IMR-90 (cell line): ENCODE results near the gene CREBBP. TPM values are rescaled to one million over a fixed set of nuclear protein-coding genes. Genes with fewer than 3 reads are reported as not detected.

Experiments
- ATAC-seq: fragments of 200-7000 bp; cut with Tn5 transposase; 2 replicates; pipeline ENCODE4 v1.9.1; 2020; ENCODE audit warnings: low read depth, mild to moderate bottlenecking, moderate library complexity
- BruUV-seq: library from RNA; stranded (reverse); fragments of 400-500 nt; replicated peaks from 2 replicates; lab custom pipeline; 2021; lab: Mats Ljungman, UMichigan
- CTCF ChIA-PET: fragments of 300-600 bp; formaldehyde crosslinking; extraction: SDS; loops from one replicate; lab custom pipeline; 2021; ENCODE audit warnings: antibody characterized with exemption; lab: Yijun Ruan, JAX
- POLR2A ChIA-PET: fragments of 300-600 bp; sonication (Branson Sonifier 250); formaldehyde crosslinking; loops from one replicate; lab custom pipeline; 2022; ENCODE audit warnings: antibody characterized with exemption; ENCODE audit not compliant: unreplicated experiment; lab: Charles Lee
- DNase-seq: peaks from one replicate; pipeline ENCODE4 v3.0.0; 2013
- H2AFZ ChIP-seq: replicated peaks from 2 replicates; pipeline ENCODE3; 2013; ENCODE audit warnings: low read length, mild to moderate bottlenecking; ENCODE audit not compliant: poor library complexity
- H2AK5ac ChIP-seq: 2 replicates; pipeline ENCODE4 v1.6.1; 2013; ENCODE audit warnings: low read depth, low read length, inconsistent platforms
- H2AK9ac ChIP-seq: replicated peaks from 2 replicates; pipeline ENCODE3; 2013; ENCODE audit warnings: mild to moderate bottlenecking, low read depth, low read length, moderate library complexity; ENCODE audit not compliant: poor library complexity
- H2BK120ac ChIP-seq: 2 replicates; pipeline ENCODE4 v1.6.1; 2013; ENCODE audit warnings: low read depth, low read length, inconsistent platforms
- H2BK15ac ChIP-seq: 3 replicates; pipeline ENCODE4 v1.6.1; 2013; ENCODE audit warnings: low read depth, low read length, inconsistent platforms
- H2BK20ac ChIP-seq: 2 replicates; pipeline ENCODE4 v1.6.1; 2013; ENCODE audit warnings: low read depth, mild to moderate bottlenecking, inconsistent platforms, low read length, moderate library complexity
- H2BK5ac ChIP-seq: 2 replicates; pipeline ENCODE4 v1.6.1; 2013; ENCODE audit warnings: mild to moderate bottlenecking, low read depth, low read length, inconsistent platforms; ENCODE audit not compliant: poor library complexity, severe bottlenecking
- H3K14ac ChIP-seq: replicated peaks from 2 replicates; pipeline ENCODE4 v1.6.1; 2013; ENCODE audit warnings: low read depth, low read length, inconsistent platforms
- H3K18ac ChIP-seq: 2 replicates; pipeline ENCODE4 v1.6.1; 2013; ENCODE audit warnings: low read depth, low read length, control low read depth
- H3K23ac ChIP-seq: 2 replicates; pipeline ENCODE4 v1.6.1; 2013; ENCODE audit warnings: low read depth, low read length, inconsistent platforms
- H3K27ac ChIP-seq: 2 replicates; pipeline ENCODE4 v1.5.1; 2013; ENCODE audit warnings: mild to moderate bottlenecking, control low read depth, low read length; ENCODE audit not compliant: insufficient read depth
- H3K27me3 ChIP-seq: 2 replicates; pipeline ENCODE4 v1.6.1; 2013; ENCODE audit warnings: low read length; ENCODE audit not compliant: control insufficient read depth, insufficient read depth
- H3K36me3 ChIP-seq: 2 replicates; pipeline ENCODE4 v1.6.1; 2013; ENCODE audit warnings: low read length, mixed read lengths; ENCODE audit not compliant: control insufficient read depth, insufficient read depth
- H3K4ac ChIP-seq: 2 replicates; pipeline ENCODE4 v1.6.1; 2013; ENCODE audit warnings: low read depth, low read length, inconsistent platforms
- H3K4me1 ChIP-seq: 2 replicates; pipeline ENCODE4 v1.6.1; 2013; ENCODE audit warnings: low read length, mixed read lengths; ENCODE audit not compliant: control insufficient read depth, insufficient read depth
- H3K4me2 ChIP-seq: 2 replicates; pipeline ENCODE4 v1.6.1; 2013; ENCODE audit warnings: low read depth, mild to moderate bottlenecking, control low read depth, low read length, moderate library complexity
- H3K4me3 ChIP-seq: 2 replicates; pipeline ENCODE4 v1.5.1; 2013; ENCODE audit warnings: low read depth, mild to moderate bottlenecking, control low read depth, low read length, moderate library complexity; ENCODE audit not compliant: insufficient read depth
- H3K56ac ChIP-seq: 2 replicates; pipeline ENCODE4 v1.6.1; 2013; ENCODE audit warnings: low read length, inconsistent platforms; ENCODE audit not compliant: insufficient read depth; ENCODE audit errors: extremely low read depth
- H3K79me1 ChIP-seq, 2 experiments: 2 replicates each; pipeline ENCODE4 v1.6.1; 2013; ENCODE audit warnings: low read length in 2 of 2, inconsistent platforms in 1 of 2, low read depth in 1 of 2
- H3K9ac ChIP-seq: 2 replicates; pipeline ENCODE4 v1.6.1; 2013; ENCODE audit warnings: low read depth, low read length, control low read depth
- H3K9me1 ChIP-seq: 2 replicates; pipeline ENCODE4 v1.6.1; 2013; ENCODE audit warnings: low read length, inconsistent platforms; ENCODE audit not compliant: insufficient read depth
- H3K9me3 ChIP-seq: 2 replicates; pipeline ENCODE4 v1.6.1; 2013; ENCODE audit warnings: low read length; ENCODE audit not compliant: control insufficient read depth, insufficient read depth
- H4K20me1 ChIP-seq: 2 replicates; pipeline ENCODE4 v1.6.1; 2013; ENCODE audit warnings: low read length, inconsistent platforms; ENCODE audit not compliant: insufficient read depth
- H4K5ac ChIP-seq: 2 replicates; pipeline ENCODE4 v1.6.1; 2013; ENCODE audit warnings: mild to moderate bottlenecking, low read depth, low read length, control low read depth
- H4K8ac ChIP-seq, 2 experiments: 2 replicates each; pipeline ENCODE4 v1.6.1; 2013; ENCODE audit warnings: low read depth in 2 of 2, low read length in 2 of 2, control low read depth in 1 of 2, inconsistent platforms in 1 of 2
- H4K91ac ChIP-seq: 2 replicates; pipeline ENCODE4 v1.6.1; 2013; ENCODE audit warnings: low read depth, low read length, inconsistent platforms; ENCODE audit not compliant: insufficient read depth
- CEBPB ChIP-seq: IDR thresholded peaks from 2 replicates; pipeline ENCODE4 v1.6.1; 2012; ENCODE audit warnings: low read depth, low read length, improper control_type of control experiment
- CHD1 ChIP-seq: IDR thresholded peaks from 2 replicates; pipeline ENCODE4 v1.6.1; 2012; ENCODE audit warnings: low read depth, low read length, improper control_type of control experiment
- FOS ChIP-seq: fragments of 150-350 bp; IDR thresholded peaks from 2 replicates; pipeline ENCODE4 v1.6.1; 2016; ENCODE audit warnings: low read depth, low read length
- MAFK ChIP-seq: IDR thresholded peaks from 2 replicates; pipeline ENCODE4 v1.6.1; 2012; ENCODE audit warnings: low read depth, low read length, improper control_type of control experiment
- MAZ ChIP-seq: IDR thresholded peaks from 2 replicates; pipeline ENCODE4 v1.6.1; 2012; ENCODE audit warnings: low read depth, mild to moderate bottlenecking, low read length, improper control_type of control experiment, moderate library complexity, borderline replicate concordance
- MXI1 ChIP-seq: IDR thresholded peaks from 2 replicates; pipeline ENCODE4 v1.6.1; 2012; ENCODE audit warnings: low read depth, mild to moderate bottlenecking, low read length, moderate library complexity, borderline replicate concordance
- NFE2L2 ChIP-seq: fragments of 150-350 bp; IDR thresholded peaks from 2 replicates; pipeline ENCODE4 v1.6.1; 2016; ENCODE audit warnings: low read depth, mild to moderate bottlenecking, low read length
- POLR2A ChIP-seq: IDR thresholded peaks from 2 replicates; pipeline ENCODE4 v1.6.1; 2012; ENCODE audit warnings: mild to moderate bottlenecking, low read depth, low read length
- RCOR1 ChIP-seq: IDR thresholded peaks from 2 replicates; pipeline ENCODE4 v1.6.1; 2012; ENCODE audit warnings: mild to moderate bottlenecking, low read length, improper control_type of control experiment; ENCODE audit not compliant: insufficient replicate concordance
- RFX5 ChIP-seq: IDR thresholded peaks from 2 replicates; pipeline ENCODE4 v1.8.0; 2012; ENCODE audit warnings: low read depth, mild to moderate bottlenecking, low read length, moderate library complexity
- SMC3 ChIP-seq: fragments of 150-350 bp; IDR thresholded peaks from 2 replicates; pipeline ENCODE4 v1.6.1; 2016; ENCODE audit warnings: low read depth, mild to moderate bottlenecking, antibody characterized with exemption, low read length, moderate library complexity
- WGBS, 2 experiments: methylation state at CpG; one replicate each; pipeline versions ENCODE4 v1.1.5 to v1.1.7; 2013; ENCODE audit warnings: missing lambda C conversion rate in 2 of 2; ENCODE audit not compliant: insufficient read length in 1 of 2; ENCODE audit errors: extremely low coverage in 2 of 2; 5-methylcytosine and 5-hydroxymethylcytosine counted together
- dilution Hi-C: fragments of 300-500 bp; cut with HindIII; formaldehyde crosslinking; loops from one replicate; pipeline ENCODE4 v1.14.3; 2018; ENCODE audit warnings: low sequenced_read_pairs; ENCODE audit not compliant: unreplicated experiment
- in situ Hi-C: fragments of 300-500 bp; cut with MboI; formaldehyde crosslinking; loops from 3 replicates; pipeline ENCODE4 v1.14.3; 2019; ENCODE audit warnings: low sequenced_read_pairs, inconsistent platforms, mixed read lengths
- intact Hi-C: fragments of 100-400 bp; cut with micrococcal nuclease; formaldehyde crosslinking; loops from 2 replicates; pipeline ENCODE4 v1.10.0; 2022
- polyA plus RNA-seq, 3 experiments: library from polyadenylated mRNA; depleted of rRNA; stranded (reverse); fragments of >200 nt; gene quantifications; 2 replicates each; pipeline ENCODE4 v1.2.3, GENCODE V29; 2012; ENCODE audit warnings: low replicate concordance in 1 of 3
- total RNA-seq: library from RNA; depleted of rRNA; stranded (reverse); fragments of >200 nt; gene quantifications from 2 replicates; pipeline ENCODE4 v1.2.3, GENCODE V29; 2012
- TF ChIP-seq, protein P1 (sequence below): conservative IDR thresholded peaks from 2 replicates; pipeline ENCODE4 v1.5.1; 2012; ENCODE audit warnings: mild to moderate bottlenecking, low read depth, low read length, improper control_type of control experiment
- TF ChIP-seq, protein P2 (sequence below): fragments of 150-350 bp; IDR thresholded peaks from 2 replicates; pipeline ENCODE4 v1.6.1; 2016; ENCODE audit warnings: low read depth, mild to moderate bottlenecking, low read length, moderate library complexity, borderline replicate concordance

The CREBBP gene
- total and polyA plus RNA-seq, 2 of the 4 experiments (the other 2 are of a cell fraction), result 7.3 to 12.5 TPM

DNA sequence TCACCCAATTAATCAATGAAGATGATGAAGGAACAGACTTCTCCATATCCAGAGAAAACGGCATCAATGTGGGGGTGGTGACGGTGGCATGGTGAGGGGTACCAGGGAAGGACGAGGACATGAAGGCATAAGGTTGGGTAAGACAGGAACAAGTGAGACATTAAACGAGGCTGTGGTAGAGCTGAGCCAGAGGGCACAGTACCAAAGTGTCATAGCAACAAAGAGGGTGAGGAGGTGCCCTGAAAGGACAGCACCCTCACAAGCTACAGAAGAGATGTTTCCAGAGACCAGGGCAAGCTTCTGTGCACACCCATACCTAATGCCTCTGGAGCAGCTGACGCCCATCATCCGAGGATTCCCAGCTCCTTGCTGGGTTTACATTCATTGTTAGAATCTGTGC lies 105.7 kb downstream of the CREBBP start:
- no peak overlapping the region for H4K91ac ChIP-seq
- no peak overlapping the region for H3K4ac ChIP-seq
- H2BK20ac ChIP-seq, result no peak overlapping the region
- H2BK120ac ChIP-seq, result no peak overlapping the region
- no peak overlapping the region for H3K56ac ChIP-seq
- no peak overlapping the region for H3K27ac ChIP-seq
- in situ Hi-C loops, result no loop called here
- no peak overlapping the region for H2AK9ac ChIP-seq
- no peak overlapping the region for H2AFZ ChIP-seq
- H4K8ac ChIP-seq, result no peak overlapping the region
- H3K9me3 ChIP-seq, result no peaks in the 10 kb centered on the region
- H3K4me2 ChIP-seq, result no peak overlapping the region
- no peak overlapping the region for H4K5ac ChIP-seq
- dilution Hi-C loops, result no loop called here
- no peak overlapping the region for H3K18ac ChIP-seq
- WGBS, 2 experiments, result 79% methylated on average over 3 of the region's 6 CpGs; no CpG with 5 or more reads in 1 of the 2 experiments
- no peak overlapping the region for H2AK5ac ChIP-seq
- H2BK15ac ChIP-seq, result no peak overlapping the region
- H3K27me3 ChIP-seq, result no peaks in the 10 kb centered on the region
- peaks cover 5% of the 10 kb centered on the region for H3K4me1 ChIP-seq
- TF ChIP-seq MXI1, result no peak
- TF ChIP-seq POLR2A, result no peak
- TF ChIP-seq CHD1, result no peak
- TF ChIP-seq SMC3, result no peak
- no peak for TF ChIP-seq NFE2L2
- no peak for TF ChIP-seq MAFK
- TF ChIP-seq, protein P1, sequence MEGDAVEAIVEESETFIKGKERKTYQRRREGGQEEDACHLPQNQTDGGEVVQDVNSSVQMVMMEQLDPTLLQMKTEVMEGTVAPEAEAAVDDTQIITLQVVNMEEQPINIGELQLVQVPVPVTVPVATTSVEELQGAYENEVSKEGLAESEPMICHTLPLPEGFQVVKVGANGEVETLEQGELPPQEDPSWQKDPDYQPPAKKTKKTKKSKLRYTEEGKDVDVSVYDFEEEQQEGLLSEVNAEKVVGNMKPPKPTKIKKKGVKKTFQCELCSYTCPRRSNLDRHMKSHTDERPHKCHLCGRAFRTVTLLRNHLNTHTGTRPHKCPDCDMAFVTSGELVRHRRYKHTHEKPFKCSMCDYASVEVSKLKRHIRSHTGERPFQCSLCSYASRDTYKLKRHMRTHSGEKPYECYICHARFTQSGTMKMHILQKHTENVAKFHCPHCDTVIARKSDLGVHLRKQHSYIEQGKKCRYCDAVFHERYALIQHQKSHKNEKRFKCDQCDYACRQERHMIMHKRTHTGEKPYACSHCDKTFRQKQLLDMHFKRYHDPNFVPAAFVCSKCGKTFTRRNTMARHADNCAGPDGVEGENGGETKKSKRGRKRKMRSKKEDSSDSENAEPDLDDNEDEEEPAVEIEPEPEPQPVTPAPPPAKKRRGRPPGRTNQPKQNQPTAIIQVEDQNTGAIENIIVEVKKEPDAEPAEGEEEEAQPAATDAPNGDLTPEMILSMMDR, result no peak
- TF ChIP-seq, protein P2, sequence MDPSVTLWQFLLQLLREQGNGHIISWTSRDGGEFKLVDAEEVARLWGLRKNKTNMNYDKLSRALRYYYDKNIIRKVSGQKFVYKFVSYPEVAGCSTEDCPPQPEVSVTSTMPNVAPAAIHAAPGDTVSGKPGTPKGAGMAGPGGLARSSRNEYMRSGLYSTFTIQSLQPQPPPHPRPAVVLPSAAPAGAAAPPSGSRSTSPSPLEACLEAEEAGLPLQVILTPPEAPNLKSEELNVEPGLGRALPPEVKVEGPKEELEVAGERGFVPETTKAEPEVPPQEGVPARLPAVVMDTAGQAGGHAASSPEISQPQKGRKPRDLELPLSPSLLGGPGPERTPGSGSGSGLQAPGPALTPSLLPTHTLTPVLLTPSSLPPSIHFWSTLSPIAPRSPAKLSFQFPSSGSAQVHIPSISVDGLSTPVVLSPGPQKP, result no peak
- TF ChIP-seq FOS, result no peak
- no peak for TF ChIP-seq CEBPB
- no peak for TF ChIP-seq MAZ
- TF ChIP-seq RFX5, result no peak
- TF ChIP-seq RCOR1, result no peak
- no peak overlapping the region for H3K4me3 ChIP-seq
- BruUV-seq, result no TSS peak
- no peak overlapping the region for H2BK5ac ChIP-seq
- no peak overlapping the region for H3K23ac ChIP-seq
- H4K20me1 ChIP-seq, result peaks cover 35% of the 10 kb centered on the region
- H3K79me1 ChIP-seq, result peaks cover 21 to 64% of the 10 kb centered on the region in 2 experiments; a peak in 3 of 4 replicates
- peaks cover 16% of the 10 kb centered on the region for H3K9me1 ChIP-seq
- no peak overlapping the region for H3K9ac ChIP-seq
- no peak overlapping the region for H3K14ac ChIP-seq
- ChIA-PET CTCF (no interaction called here), POLR2A (no interaction called here)
- intact Hi-C loops, result loop anchor here (5.0 kb wide), 1 partner anchor 102 kb away; no protein-coding TSS in a partner anchor
- DNase-seq (no peak), ATAC-seq (no peak)
- H3K36me3 ChIP-seq, result peaks cover 55% of the 10 kb centered on the region
